ENCODE results near the gene CIDEB.
A peak's percentile ranks its signal among the peaks of the same experiment; 100 is the strongest.

CIDEB gene

DNA sequence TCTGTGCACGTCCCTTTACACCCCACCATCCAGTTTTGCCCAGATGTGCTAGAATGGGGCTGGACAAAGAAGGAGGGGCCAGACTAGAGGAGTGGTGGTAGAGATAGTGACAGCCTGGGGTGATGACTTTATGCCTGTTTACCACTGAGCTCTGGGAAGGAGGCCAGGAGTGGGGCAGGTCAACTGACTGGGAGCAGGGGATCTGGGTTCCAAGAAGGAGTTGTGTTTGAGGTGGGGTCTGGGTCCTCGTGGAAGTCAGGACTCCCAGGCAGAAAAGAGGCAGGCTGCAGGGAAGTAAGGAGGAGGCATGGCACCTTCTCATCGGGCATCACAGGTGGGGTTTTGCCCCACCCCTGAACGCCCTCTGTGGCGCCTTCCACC is 2.5 kb upstream of the CIDEB start:
- TF ChIP-seq, protein P1, sequence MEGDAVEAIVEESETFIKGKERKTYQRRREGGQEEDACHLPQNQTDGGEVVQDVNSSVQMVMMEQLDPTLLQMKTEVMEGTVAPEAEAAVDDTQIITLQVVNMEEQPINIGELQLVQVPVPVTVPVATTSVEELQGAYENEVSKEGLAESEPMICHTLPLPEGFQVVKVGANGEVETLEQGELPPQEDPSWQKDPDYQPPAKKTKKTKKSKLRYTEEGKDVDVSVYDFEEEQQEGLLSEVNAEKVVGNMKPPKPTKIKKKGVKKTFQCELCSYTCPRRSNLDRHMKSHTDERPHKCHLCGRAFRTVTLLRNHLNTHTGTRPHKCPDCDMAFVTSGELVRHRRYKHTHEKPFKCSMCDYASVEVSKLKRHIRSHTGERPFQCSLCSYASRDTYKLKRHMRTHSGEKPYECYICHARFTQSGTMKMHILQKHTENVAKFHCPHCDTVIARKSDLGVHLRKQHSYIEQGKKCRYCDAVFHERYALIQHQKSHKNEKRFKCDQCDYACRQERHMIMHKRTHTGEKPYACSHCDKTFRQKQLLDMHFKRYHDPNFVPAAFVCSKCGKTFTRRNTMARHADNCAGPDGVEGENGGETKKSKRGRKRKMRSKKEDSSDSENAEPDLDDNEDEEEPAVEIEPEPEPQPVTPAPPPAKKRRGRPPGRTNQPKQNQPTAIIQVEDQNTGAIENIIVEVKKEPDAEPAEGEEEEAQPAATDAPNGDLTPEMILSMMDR (IDR thresholded peaks at IDR 0.05; ENCODE audit: control insufficient read depth, insufficient read depth, low read depth, low read length, missing control alignments) = no peak
- H3K4me3 ChIP-seq (ENCODE audit: control insufficient read depth, low read depth, low read length) = no peak overlapping the region
- no peak for DNase-seq (ENCODE audit: low read depth)

DNA sequence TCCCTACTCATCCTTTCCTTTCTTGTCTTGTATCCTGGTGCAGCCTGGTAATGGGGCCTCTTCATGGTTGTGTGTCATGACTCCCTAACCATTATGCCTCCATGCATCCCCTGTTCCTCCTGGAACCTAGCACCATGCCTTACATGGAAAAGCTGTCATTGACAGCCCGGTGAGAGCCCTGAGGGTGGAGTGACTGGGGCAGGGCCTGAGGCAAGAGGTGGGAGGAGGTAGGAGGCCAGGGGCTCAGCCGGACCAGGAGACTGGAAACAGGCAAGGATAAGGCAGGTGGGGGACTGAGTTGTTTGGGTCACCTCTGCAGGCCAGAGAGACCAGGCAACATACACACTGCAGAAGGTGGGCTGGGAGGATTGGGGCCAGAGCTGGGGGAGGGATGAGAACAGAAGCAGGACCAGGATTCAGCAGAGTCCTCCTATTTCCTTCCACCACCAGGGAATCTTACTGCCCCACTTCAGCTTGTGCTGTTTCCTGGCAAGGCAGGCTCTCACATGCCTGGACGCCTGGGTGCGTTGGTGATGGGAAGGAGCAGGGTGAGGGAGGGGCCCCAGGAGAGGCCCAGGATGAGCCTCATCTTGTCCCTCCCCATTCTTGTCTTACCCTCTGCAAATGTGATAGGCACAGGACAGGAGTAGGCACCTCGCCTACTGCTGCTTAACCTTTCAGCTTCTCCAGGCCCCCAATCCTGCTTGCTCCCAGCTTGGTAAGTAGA is 1.9 kb upstream of the CIDEB start, which contains the start of gene LTB4R2:
Gene LTB4R2, plus strand, starts transcription at position 603 of the 727 bp plus-strand sequence. CDS start 525 bp downstream, outside the sequence.
- no peak for DNase-seq (ENCODE audit: low read depth)
- no peak within 1 kb of the TSS for H3K4me3 ChIP-seq (ENCODE audit: control insufficient read depth, low read depth, low read length)
- TF ChIP-seq, protein P1 (IDR thresholded peaks at IDR 0.05; ENCODE audit: control insufficient read depth, insufficient read depth, low read depth, low read length, missing control alignments) = no peak

DNA sequence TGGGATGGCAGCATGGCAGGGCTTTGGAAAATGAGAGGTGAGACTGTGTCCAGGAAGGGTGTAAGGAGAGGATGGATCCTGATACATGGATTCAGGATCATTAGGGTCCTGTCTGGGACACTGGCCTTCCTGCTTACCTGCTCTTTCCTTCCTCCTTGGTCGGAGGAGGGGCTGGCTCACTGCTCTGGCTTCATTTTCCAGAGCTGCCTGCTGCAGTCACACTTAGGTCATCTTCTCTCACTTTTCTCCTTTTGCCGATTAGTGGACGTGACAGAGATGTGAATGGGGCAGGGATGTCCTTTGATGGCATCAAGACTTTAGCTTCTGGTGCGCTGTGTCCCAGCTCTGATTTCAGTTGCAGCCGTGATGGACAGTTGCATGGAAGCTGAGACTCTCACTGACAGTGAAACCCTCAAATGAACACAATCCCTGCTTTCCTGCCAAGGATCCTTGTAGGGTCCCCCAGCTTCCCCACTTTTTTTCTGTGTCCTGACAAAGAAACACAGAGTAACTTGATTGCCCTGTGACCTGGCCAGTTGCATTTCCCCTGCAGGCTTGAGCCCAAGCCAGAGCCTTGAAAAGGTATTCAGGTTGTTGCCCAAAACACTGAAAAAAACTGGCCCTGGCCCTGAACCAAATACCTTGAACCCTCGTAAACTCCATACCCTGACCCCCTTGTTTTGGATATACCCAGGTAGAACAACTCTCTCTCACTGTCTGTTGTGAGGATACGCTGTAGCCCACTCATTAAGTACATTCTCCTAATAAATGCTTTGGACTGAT is 756 bp upstream of the CIDEB start:
- no peak for DNase-seq (ENCODE audit: low read depth)

DNA sequence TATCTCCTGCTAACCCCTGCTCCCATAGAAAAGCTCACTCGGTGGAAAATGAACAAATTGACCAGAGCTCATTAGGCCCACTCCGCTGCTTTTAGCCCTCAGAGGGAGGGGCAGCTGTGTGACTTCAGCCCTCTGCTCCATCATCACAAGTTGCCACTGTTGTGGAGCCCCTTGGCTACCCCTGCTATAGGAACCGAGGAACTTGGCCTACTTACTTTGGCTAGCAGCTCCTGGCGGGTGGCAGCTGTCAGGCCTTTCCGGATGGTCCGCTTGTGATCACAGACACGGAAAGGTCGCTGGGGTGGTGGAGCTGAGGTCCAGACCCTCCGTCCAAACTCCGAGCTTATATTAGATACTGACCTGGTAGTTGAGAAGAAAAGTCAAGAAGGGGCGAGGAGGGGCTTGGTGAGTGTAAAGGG is 612 bp downstream of the CIDEB start:
- H3K4me3 ChIP-seq (ENCODE audit: control insufficient read depth, low read depth, low read length) = no peak overlapping the region
- TF ChIP-seq, protein P1 (IDR thresholded peaks at IDR 0.05; ENCODE audit: control insufficient read depth, insufficient read depth, low read depth, low read length, missing control alignments) = no peak
- DNase-seq (ENCODE audit: low read depth) = no peak

More for the DNA sequence above, 756 bp upstream of the CIDEB start:
- TF ChIP-seq, protein P1 (IDR thresholded peaks at IDR 0.05; ENCODE audit: control insufficient read depth, insufficient read depth, low read depth, low read length, missing control alignments) = no peak
- no peak overlapping the region for H3K4me3 ChIP-seq (ENCODE audit: control insufficient read depth, low read depth, low read length)

DNA sequence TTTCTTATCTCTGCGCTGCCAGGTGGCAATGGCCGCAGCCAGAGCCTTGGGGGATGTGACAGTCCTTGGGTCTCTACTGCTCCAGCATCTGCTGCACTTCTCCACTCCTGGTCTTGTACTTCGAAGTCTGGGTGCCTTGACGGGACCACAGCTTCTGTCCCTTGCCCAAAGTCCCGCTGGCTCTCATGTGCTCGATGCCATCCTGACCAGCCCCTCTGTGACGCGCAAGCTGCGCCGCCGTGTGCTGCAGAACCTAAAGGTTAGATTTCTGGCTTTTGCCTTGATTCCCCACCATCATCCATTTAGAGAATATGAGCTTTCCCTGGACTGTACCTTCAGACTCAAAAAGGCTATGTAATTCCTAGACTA is 3.8 kb downstream of the CIDEB start:
- no peak for DNase-seq (ENCODE audit: low read depth)
- no peak overlapping the region for H3K4me3 ChIP-seq (ENCODE audit: control insufficient read depth, low read depth, low read length)
- TF ChIP-seq, protein P1 (IDR thresholded peaks at IDR 0.05; ENCODE audit: control insufficient read depth, insufficient read depth, low read depth, low read length, missing control alignments) = no peak

DNA sequence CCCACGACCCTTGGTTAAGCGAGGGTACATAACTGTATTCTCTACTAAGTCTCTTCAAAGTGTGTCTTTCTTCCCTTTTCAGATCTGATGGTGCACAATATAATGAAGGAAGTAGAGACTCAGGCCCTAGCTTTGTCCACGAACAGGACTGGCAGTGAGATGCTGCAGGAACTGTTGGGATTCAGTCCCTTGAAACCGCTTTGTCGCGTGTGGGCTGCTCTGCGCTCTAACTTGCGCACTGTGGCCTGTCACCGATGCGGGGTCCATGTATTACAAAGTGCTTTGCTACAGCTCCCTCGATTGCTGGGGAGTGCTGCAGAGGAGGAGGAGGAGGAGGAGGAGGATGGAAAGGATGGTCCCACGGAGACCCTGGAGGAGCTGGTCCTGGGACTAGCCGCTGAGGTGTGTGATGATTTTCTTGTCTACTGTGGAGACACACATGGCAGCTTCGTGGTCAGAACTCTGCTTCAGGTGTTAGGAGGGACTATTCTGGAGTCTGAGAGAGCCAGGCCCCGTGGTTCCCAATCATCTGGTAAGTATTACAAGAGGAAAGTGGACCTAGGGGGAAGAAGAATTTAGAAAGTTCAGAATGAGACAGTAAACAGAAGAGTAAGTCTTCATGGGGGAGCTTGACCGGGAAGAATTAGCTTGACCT is 7.3 kb downstream of the CIDEB start:
- TF ChIP-seq, protein P1 (IDR thresholded peaks at IDR 0.05; ENCODE audit: control insufficient read depth, insufficient read depth, low read depth, low read length, missing control alignments) = no peak
- H3K4me3 ChIP-seq (ENCODE audit: control insufficient read depth, low read depth, low read length) = peak overlapping the region; percentile 70
- no peak for DNase-seq (ENCODE audit: low read depth)
